K562 (cell line): ENCODE data around the gene NRTN. TPM values are rescaled to one million over a fixed set of nuclear protein-coding genes. Genes with fewer than 3 reads are reported as not detected.

ENCODE experiments used
- CBX2 ChIP-seq: fragments of 200-600 bp; sonication (generic); IDR thresholded peaks from one replicate; pipeline ENCODE4 v1.6.1; 2012; ENCODE audit warnings: mild to moderate bottlenecking, low read length, inconsistent platforms; ENCODE audit not compliant: insufficient read depth, poor library complexity, severe bottlenecking
- ETV5 ChIP-seq: sonication (generic); formaldehyde crosslinking; IDR thresholded peaks from 2 replicates; pipeline ENCODE4 v1.4.0; 2020; ENCODE audit warnings: low read depth, mild to moderate bottlenecking, missing genetic modification reagents
- FOXA3 ChIP-seq, 2 experiments: fragments of 450-650 bp in 1 of 2; sonication (generic) in 1 of 2; formaldehyde crosslinking; IDR thresholded peaks in 1 of 2; conservative IDR thresholded peaks in 1 of 2; 2 replicates each; pipeline versions ENCODE4 v1.4.0 to v1.8.0; 2020 to 2022; ENCODE audit warnings: mild to moderate bottlenecking in 2 of 2, missing genetic modification reagents in 1 of 2
- FUS ChIP-seq: fragments of 200-400 bp; formaldehyde crosslinking; optimal IDR thresholded peaks from 2 replicates; pipeline ENCODE3; 2017; ENCODE audit warnings: low read depth, low read length
- KHSRP ChIP-seq: fragments of 450-650 bp; IDR thresholded peaks from 2 replicates; pipeline ENCODE4 v1.6.1; 2017
- POLR2H ChIP-seq: IDR thresholded peaks from 2 replicates; pipeline ENCODE4 v1.6.1; 2016; ENCODE audit warnings: missing genetic modification characterization, low read depth, mild to moderate bottlenecking, control low read depth, missing compliant biosample characterization, moderate library complexity
- RBM17 ChIP-seq: fragments of 200-400 bp; formaldehyde crosslinking; IDR thresholded peaks from 2 replicates; pipeline ENCODE4 v1.6.1; 2017; ENCODE audit warnings: low read depth, mild to moderate bottlenecking, low read length, borderline replicate concordance
- SAFB2 ChIP-seq: fragments of 200-400 bp; formaldehyde crosslinking; IDR thresholded peaks from 2 replicates; pipeline ENCODE4 v1.6.1; 2018; ENCODE audit warnings: borderline replicate concordance, low read length, low read depth, moderate library complexity; ENCODE audit not compliant: severe bottlenecking
- U2AF2 ChIP-seq: fragments of 200-400 bp; formaldehyde crosslinking; optimal IDR thresholded peaks from 2 replicates; pipeline ENCODE3; 2017; ENCODE audit warnings: low read depth, mild to moderate bottlenecking, low read length
- YBX1 ChIP-seq: fragments of 450-650 bp; IDR thresholded peaks from 2 replicates; pipeline ENCODE4 v1.7.1; 2016; ENCODE audit warnings: mild to moderate bottlenecking
- ZNF143 ChIP-seq: sonication (generic); formaldehyde crosslinking; IDR thresholded peaks from 2 replicates; pipeline ENCODE4 v1.9.0; 2022; ENCODE audit warnings: mild to moderate bottlenecking, missing genetic modification reagents
- ZNF589 ChIP-seq: fragments of 200-800 bp; sonication (Bioruptor generic); IDR thresholded peaks from 2 replicates; pipeline ENCODE4 v1.6.1; 2016; ENCODE audit warnings: low read depth, missing genetic modification characterization, missing compliant biosample characterization
- ZNF717 ChIP-seq: fragments of 250-450 bp; sonication (Bioruptor Pico); IDR thresholded peaks from 2 replicates; pipeline ENCODE4 v1.5.0; 2021
- ZNF830 ChIP-seq: fragments of 250-450 bp; sonication (Bioruptor Pico); IDR thresholded peaks from 2 replicates; pipeline ENCODE4 v1.5.0; 2021; ENCODE audit warnings: mild to moderate bottlenecking
- polyA plus RNA-seq, 8 experiments: library from polyadenylated mRNA; depleted of rRNA in 4 of 8; stranded (reverse) in 5 of 8; unstranded in 3 of 8; fragments of >200 nt; fragmentation: Nextera tagmentation in 2 of 8; fragmentation: Illumina TruSeq in 1 of 8; extraction: Ambion mirVana in 2 of 8; extraction: Trizol in 1 of 8; gene quantifications; 2 replicates each; pipeline versions ENCODE4 v1.2.1 to v1.2.3, GENCODE V29; 2011 to 2014; ENCODE audit warnings: inconsistent platforms in 1 of 8, missing spikeins in 1 of 8
- total RNA-seq, 7 experiments: library from RNA; depleted of rRNA in 6 of 7; stranded (reverse); fragments of >200 nt in 6 of 7; fragmentation: Illumina TruSeq in 2 of 7; extraction: Trizol in 2 of 7; gene quantifications; 2 replicates each; pipeline versions ENCODE4 v1.2.1 to v1.2.3, GENCODE V29; 2011 to 2021; ENCODE audit warnings: low replicate concordance in 1 of 7
- TF ChIP-seq, protein P1 (sequence below): sonication (generic); IDR thresholded peaks from 2 replicates; pipeline ENCODE4 v1.6.1; 2016
- TF ChIP-seq, protein P2 (sequence below): fragments of 200-800 bp; sonication (Bioruptor generic); IDR thresholded peaks from 2 replicates; pipeline ENCODE4 v1.6.1; 2017; ENCODE audit warnings: missing genetic modification characterization, missing compliant biosample characterization
- TF ChIP-seq, protein P3 (sequence below): fragments of 200-400 bp; formaldehyde crosslinking; IDR thresholded peaks from 2 replicates; pipeline ENCODE4 v1.6.1; 2017; ENCODE audit warnings: mild to moderate bottlenecking, low read depth, low read length, moderate library complexity
- TF ChIP-seq, protein P4 (sequence below): fragments of 250-450 bp; sonication (Bioruptor Pico); IDR thresholded peaks from 2 replicates; pipeline ENCODE4 v1.4.0; 2020; ENCODE audit warnings: mild to moderate bottlenecking, moderate library complexity

NRTN gene
- total and polyA plus RNA-seq, 9 of the 15 experiments (the other 6 are each of a cell fraction or from before 2014, with no cell fraction given) = 0.62 to 8.1 (median 1.6) TPM; not detected in 2

DNA sequence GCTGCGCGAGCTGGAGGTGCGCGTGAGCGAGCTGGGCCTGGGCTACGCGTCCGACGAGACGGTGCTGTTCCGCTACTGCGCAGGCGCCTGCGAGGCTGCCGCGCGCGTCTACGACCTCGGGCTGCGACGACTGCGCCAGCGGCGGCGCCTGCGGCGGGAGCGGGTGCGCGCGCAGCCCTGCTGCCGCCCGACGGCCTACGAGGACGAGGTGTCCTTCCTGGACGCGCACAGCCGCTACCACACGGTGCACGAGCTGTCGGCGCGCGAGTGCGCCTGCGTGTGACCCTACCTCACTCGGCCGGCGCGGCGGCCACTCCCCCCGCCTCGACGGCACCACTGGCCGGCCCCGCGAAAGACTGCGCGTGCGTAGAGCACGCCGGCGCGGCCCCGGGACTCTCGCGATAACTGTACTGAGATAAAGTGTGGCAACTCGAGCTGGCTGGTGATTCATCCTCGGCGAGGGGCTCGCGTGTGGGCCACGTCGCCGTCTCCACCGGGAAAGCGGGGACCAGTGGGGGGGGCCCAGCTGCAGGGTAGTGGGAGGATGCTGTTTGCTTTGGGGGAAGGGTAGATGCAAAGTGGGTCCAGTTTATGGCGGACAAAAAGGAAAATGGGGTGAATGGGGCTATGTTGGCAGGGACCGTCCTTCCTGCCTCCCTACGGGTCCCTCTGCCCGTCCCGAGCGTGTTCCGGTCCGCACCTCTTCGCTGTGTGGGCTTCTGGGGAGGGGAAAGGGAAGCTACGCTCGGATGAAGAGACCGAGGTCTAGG is 23.2 kb downstream of the NRTN start (continued):
- TF ChIP-seq POLR2H = peak; percentile 97
- no peak for TF ChIP-seq U2AF2
- no peak for TF ChIP-seq KHSRP
- TF ChIP-seq, protein P1, sequence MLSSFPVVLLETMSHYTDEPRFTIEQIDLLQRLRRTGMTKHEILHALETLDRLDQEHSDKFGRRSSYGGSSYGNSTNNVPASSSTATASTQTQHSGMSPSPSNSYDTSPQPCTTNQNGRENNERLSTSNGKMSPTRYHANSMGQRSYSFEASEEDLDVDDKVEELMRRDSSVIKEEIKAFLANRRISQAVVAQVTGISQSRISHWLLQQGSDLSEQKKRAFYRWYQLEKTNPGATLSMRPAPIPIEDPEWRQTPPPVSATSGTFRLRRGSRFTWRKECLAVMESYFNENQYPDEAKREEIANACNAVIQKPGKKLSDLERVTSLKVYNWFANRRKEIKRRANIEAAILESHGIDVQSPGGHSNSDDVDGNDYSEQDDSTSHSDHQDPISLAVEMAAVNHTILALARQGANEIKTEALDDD = no peak; the same call in 1 of the 2 replicates
- TF ChIP-seq FOXA3 (CRISPR knock-in tag; conservative IDR thresholded peaks at IDR 0.05 in 1 of 2, IDR thresholded peaks at IDR 0.05 in 1 of 2) = peak; percentile 91 to 98
- no peak for TF ChIP-seq SAFB2
- TF ChIP-seq ZNF830 (CRISPR knock-in tag) = 0 out of 2 replicates have a peak, but pooled peaks have one; percentile 62
- TF ChIP-seq, protein P2, sequence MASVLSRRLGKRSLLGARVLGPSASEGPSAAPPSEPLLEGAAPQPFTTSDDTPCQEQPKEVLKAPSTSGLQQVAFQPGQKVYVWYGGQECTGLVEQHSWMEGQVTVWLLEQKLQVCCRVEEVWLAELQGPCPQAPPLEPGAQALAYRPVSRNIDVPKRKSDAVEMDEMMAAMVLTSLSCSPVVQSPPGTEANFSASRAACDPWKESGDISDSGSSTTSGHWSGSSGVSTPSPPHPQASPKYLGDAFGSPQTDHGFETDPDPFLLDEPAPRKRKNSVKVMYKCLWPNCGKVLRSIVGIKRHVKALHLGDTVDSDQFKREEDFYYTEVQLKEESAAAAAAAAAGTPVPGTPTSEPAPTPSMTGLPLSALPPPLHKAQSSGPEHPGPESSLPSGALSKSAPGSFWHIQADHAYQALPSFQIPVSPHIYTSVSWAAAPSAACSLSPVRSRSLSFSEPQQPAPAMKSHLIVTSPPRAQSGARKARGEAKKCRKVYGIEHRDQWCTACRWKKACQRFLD = peak; percentile 74; the same call in 1 of the 2 replicates
- peak; percentile 43; the same call in 1 of the 2 replicates for TF ChIP-seq ZNF589 (CRISPR knock-in tag)
- no peak for TF ChIP-seq RBM17
- peak; percentile 23; the same call in 1 of the 2 replicates for TF ChIP-seq ETV5 (CRISPR knock-in tag)
- TF ChIP-seq, protein P3, sequence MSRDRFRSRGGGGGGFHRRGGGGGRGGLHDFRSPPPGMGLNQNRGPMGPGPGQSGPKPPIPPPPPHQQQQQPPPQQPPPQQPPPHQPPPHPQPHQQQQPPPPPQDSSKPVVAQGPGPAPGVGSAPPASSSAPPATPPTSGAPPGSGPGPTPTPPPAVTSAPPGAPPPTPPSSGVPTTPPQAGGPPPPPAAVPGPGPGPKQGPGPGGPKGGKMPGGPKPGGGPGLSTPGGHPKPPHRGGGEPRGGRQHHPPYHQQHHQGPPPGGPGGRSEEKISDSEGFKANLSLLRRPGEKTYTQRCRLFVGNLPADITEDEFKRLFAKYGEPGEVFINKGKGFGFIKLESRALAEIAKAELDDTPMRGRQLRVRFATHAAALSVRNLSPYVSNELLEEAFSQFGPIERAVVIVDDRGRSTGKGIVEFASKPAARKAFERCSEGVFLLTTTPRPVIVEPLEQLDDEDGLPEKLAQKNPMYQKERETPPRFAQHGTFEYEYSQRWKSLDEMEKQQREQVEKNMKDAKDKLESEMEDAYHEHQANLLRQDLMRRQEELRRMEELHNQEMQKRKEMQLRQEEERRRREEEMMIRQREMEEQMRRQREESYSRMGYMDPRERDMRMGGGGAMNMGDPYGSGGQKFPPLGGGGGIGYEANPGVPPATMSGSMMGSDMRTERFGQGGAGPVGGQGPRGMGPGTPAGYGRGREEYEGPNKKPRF = no peak
- TF ChIP-seq ZNF143 (CRISPR knock-in tag) = peak; percentile 56; the same call in 1 of the 2 replicates
- no peak for TF ChIP-seq YBX1
- no peak for TF ChIP-seq ZNF717
- TF ChIP-seq CBX2 = no peak
- TF ChIP-seq, protein P4, sequence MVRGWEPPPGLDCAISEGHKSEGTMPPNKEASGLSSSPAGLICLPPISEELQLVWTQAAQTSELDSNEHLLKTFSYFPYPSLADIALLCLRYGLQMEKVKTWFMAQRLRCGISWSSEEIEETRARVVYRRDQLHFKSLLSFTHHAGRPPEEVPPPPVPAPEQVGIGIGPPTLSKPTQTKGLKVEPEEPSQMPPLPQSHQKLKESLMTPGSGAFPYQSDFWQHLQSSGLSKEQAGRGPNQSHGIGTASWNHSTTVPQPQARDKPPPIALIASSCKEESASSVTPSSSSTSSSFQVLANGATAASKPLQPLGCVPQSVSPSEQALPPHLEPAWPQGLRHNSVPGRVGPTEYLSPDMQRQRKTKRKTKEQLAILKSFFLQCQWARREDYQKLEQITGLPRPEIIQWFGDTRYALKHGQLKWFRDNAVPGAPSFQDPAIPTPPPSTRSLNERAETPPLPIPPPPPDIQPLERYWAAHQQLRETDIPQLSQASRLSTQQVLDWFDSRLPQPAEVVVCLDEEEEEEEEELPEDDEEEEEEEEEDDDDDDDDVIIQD (CRISPR knock-in tag) = no peak
- no peak for TF ChIP-seq FUS
